Skin epidermis (tissue), 12 donors: ENCODE results near the gene ADGRB2.

Experiments
- H3K27ac ChIP-seq, 21 experiments: fragments of 200-600 bp; sonication (generic) in 11 of 21; one replicate each; pipeline ENCODE4 v1.5.0; 2020; ENCODE audit warnings: mild to moderate bottlenecking in 3 of 21, inconsistent platforms in 2 of 21, moderate library complexity in 2 of 21
- H3K4me3 ChIP-seq, 7 experiments: fragments of 200-600 bp; sonication (generic) in 2 of 7; one replicate each; pipeline ENCODE4 v1.5.0; 2020; ENCODE audit warnings: inconsistent platforms in 2 of 7, mild to moderate bottlenecking in 2 of 7, moderate library complexity in 1 of 7

ADGRB2 gene

DNA sequence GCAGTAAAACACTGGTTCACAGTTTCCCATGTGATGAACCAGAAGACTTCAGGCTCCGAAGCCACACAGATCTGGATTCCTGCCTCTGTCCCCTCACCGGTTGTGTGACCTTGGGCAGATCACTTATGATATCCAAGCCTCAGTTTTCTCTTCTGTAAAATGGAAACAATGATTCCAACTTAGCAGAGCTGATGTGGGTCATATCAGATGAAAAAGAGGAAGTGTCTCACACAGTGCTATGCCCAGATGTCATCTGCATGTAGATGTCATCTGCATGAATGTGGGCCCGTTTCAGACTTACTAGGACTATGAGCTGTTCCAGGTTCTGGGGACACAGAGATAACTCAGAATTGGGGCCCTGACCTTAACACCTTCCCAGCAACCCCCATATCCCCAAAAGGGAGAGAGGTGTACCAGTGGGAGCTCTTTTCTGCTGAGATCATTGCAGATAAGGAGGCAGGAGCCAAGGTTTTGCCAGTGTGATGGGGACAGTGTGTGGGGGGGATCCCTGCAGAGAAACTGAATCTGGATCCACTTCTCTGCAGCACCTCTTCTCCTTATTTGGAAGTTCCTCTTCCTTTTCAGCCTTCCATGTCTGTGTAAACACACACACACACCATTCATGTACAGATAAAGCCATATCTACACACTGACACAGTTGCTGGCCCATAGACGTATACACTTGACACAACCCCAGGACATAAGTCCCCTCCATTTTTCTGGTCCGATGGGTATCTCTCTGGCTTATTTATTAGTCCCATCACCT is 5.0 kb upstream of the ADGRB2 start:
- H3K27ac ChIP-seq = no peak overlapping the region
- H3K4me3 ChIP-seq = no peak overlapping the region

DNA sequence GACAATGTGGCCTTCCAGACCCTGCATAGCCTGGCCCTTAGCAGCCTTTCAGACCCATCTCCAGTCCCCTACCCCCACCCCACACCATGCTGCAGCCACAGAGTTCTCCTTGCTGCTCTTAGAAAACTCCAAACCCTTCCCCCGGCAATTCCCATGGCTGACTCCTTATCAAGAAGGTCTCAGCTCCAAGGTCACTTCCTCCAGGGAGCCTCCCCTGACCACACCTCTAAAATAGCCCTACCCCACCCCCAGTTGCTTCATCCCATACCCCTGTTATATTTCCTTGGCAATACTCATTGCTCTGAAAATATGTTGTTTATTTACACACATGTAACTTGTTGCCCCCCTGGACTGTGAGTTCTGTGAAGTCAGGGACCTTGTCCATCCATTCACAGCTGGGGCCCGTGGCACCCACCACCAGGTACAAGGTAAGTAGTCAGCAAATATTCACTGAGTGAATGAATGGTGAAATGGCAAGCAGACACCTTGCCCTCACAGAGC is 4.3 kb upstream of the ADGRB2 start:
- H3K27ac ChIP-seq = no peak overlapping the region
- no peak overlapping the region for H3K4me3 ChIP-seq

DNA sequence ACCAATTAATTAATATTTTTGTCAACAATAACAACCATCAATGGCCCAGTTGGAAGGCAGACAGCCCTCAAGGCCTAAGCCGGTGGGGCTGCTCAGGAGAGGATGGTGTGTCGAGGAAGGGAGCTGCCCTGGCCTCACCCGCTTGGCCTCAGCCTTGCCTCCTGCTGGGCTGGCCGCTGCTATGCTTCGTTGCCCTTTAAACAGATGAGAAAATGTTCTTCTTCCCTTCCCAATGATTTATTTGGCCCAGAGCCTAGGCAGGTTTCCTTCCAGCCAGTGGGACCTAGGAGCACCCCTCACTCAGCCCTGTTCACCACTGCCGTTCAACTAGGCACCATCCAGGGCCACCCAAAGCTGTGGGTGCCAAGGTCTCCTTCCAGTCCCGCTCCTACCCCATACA is 3.1 kb upstream of the ADGRB2 start:
- no peak overlapping the region for H3K27ac ChIP-seq
- no peak overlapping the region for H3K4me3 ChIP-seq

DNA sequence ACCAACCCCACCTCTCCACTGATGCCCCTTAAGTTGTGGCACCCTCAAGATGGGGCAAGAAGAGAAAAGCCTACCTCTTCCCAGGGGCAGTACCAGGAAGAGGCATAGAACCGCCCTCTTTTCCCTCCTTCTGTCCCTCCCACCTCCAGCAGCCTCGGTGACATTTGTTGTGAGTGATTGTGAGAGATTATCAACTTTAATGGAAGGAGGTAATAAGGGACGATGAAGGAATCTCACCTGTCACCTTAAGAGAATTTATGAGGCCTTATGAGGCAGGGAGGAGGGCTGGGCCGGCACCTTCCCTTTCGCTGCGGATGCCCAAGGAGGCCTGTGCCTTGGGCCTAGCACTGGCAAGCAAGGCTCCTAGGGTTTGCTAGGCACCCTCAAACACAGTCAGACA is 1.4 kb upstream of the ADGRB2 start:
- no peak overlapping the region for H3K4me3 ChIP-seq
- H3K27ac ChIP-seq = no peak overlapping the region

DNA sequence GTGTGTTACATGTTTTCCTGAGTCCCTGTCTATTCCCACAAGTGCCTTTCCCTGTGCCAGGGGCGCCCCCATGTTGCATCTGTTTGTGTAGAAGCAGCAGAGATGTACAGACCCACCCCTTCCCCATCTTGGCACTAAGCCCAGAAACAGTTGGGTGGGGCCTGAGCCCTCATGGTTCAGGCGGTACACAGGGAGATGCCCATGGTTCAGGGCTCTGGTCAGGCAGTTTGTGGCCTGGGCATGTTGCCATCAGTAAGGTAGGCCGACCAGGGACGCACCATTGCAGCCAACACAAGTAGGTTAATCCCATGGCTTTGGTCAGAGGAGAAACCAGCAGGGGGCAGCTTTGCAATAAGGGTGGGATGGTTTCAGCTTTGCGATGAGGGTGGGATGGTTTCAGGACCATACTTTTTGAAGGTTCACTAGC is 914 bp upstream of the ADGRB2 start:
- Histone ChIP-seq H3K4me3 (no peak overlapping the region), H3K27ac (no peak overlapping the region)

DNA sequence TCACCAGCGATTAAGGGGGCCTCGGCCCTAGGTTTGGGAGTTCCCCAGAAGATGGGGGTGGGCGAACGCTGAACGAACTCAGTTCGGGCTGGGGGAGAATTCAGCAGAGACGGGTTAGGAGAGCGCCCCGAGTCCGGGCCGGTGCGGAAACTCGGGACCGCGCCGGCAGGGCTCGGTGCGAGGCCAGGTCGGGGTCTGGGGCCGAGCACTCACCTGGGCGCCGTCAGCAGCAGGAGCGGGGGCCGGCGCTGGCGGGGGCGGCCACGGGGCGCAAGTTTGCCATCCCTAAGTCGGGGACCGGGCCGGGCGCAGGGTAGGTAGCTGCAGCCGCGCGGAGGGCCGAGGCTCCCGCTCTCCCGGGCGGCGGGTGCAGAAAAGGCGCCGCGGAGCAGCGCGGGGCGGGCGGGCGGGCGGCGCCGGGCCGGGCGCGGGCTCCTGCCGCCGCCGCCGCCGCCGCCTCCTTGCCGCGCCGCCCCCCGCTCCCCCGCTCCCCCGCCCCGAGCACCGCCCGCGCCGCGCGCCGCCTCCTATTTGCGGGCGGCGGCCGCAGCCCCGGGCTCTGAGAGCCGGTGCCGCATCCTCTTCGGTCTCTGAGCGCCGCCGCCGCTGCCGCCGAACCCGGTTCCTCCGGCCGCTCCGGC is 349 bp downstream of the ADGRB2 start:
- peak overlapping the region; percentile 30 to 50 (median 41) for H3K4me3 ChIP-seq
- peak overlapping the region in 1 of 21 experiments; percentile 16 for H3K27ac ChIP-seq

DNA sequence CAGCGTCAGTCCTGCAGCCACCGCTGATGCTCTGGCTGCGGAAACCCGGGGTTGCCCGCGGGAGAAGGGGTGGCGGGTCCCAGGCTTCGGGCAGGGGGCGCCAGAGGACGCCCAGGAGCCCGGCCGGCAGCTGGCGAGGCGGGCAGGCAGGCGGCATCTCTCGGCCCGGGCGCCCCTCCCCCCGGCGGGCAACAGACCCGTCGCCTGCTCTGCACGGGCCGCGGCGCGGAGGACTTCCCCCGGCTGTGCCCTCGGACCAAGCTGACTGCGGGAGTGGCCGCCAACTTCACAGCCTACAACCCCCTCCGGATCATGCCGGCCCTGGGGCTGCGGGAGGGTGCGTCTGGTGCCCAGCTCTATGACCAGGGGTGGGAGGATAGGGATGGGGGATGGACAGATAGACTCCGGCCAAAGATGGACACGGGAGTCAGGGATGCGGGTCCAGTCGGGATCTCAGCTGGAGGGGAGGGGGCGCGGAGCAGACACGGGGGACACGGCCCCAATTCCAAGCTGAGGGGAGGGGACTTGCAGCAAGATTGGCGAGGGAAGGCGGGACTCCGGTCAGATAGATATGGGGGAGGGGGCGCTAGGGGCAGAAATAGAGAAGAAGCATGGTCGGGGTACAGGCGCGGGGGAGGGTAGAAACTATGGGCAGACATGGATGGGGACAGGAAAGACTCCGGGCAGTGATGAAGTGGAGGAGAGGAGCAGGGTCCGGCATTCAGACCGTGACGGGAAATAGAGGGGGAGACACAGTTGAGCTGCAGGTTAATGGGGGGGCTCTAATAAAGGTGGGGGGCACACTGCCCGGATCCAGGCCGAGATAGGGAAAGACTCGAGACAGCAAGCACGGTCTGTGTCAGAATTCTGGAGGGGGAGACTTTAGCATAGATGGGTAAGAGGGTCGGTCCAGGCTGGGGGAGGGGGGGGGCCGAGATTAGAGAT is 1.1 kb downstream of the ADGRB2 start:
- Histone ChIP-seq H3K27ac (peak overlapping the region in 1 of 21 experiments; percentile 16), H3K4me3 (peak overlapping the region; percentile 30 to 50 (median 41))

DNA sequence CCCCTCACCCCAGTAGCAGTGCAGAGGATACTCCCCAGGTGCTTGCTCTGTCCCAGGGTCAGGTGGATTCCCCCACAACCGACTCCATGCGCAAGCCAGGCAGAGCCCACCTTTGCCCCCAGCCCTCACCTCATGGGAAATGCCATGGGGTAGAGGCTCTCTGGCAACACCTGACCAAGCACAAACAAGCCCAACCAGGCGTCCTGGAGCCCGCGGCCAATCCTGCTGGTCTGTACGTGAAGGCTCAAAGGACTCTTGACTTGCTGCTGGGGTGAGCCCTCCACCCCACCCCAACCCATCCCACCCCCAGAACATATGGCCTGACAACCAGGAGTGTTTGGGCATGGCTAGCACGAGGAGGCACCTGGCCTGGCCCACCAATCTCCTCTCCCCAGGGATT is 1.8 kb downstream of the ADGRB2 start:
- Histone ChIP-seq H3K4me3 (peak overlapping the region in 3 of 7 experiments; percentile 43 to 50 (median 48)), H3K27ac (no peak overlapping the region)

DNA sequence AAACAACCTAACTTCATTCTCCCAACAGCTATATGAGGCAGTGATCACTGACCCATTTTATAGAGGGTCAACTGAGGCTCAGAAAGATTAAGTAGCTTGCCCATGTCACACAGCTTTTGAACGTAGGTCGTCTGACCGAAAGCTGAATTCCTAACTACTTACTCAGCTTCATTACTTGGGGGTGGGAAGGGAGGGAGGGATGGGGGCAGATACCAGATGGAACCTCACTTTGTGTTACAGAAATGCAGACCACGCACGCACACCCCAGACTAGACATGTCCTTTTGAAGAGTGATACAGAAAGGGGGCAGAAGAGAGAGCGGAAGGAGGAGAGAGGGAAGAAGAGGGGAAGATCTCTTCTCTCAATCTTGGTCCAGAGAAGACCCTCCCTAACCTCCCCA is 2.3 kb downstream of the ADGRB2 start:
- no peak overlapping the region for H3K4me3 ChIP-seq
- H3K27ac ChIP-seq = no peak overlapping the region

DNA sequence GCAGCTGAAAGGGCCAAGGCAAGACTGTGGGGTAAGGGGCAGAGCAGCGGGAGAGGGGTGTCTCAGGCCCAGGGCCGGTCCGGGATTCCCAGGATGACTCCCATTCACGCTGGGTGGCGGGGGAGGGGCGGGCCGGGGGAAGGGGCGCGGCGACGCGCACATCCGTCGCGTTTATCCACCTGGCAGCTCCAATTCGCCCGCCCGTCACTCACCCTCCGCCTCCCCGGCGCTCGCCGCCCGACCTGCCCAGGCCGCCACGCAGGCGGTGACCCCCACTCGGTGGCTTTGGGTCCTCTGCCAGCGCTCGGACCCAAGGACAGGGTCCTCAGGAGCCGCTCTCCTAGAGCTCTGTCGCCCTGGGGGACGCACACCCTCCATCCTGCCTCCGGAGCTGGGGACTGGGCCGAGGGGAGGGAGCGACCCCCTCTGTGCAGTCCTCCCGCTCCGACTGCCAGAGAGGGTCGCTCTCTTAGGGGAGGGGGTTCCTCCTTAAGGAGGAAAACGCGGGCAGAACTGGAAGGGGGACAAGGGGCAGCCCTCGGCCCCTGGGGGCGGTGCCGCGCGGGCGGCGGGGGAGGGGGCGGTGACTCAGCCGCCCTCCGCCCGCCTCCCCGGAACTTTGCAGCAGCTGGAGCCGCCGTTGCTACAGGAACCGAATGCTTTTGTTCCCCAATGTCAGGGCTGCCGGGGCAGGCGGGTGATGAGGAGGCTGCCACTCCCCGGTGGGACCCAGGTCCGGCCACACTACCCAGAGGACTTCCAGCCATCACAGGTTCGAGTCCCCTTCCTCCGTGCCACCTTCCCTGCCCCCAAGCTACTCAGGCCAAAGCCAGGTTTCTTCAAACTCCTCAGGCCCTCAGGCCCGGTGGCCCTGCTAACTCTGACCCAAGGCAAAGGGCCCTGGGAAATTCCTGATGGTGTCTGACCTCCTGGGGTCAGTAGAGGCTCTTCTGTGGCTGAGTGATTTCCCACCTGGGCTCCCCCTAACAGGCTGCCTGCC is 3.4 kb downstream of the ADGRB2 start:
- H3K4me3 ChIP-seq = peak overlapping the region; percentile 31 to 44 (median 38)
- H3K27ac ChIP-seq = peak overlapping the region in 10 of 21 experiments; percentile 1 to 66 (median 18)

DNA sequence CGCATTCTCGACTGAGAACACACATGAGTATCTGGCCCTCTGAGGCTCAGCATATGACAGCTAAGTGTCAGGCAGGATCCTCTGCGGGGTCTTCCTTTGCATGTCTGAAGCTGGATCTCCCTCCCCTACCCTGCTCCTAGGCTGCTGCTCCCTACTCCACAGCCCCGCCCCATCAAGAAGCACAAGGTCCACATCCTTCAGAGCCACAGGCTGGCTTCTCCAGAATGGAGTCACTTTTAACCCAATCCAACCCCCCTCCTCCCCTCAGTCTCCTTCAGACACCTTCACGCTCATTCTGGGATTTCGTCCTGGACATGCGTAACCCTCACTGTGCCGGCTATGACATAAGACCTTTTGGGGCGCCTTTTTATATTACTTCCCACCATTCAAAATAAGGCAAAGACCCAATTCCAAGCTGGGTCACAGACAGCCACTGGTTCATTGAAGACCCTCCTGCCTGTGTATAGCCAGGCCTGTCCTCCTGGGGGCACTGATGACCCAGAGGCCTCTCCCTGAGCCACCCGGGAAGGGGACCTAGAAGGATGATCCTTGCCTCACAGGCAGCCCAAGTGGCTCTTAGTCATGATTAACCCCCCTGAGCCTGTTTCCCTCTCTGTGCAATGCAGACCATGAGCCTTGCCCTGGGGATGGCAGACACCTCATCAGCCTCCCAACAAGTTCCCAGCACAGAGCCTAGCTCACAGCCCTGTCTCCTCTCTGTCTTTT is 4.7 kb downstream of the ADGRB2 start:
- Histone ChIP-seq H3K4me3 (no peak overlapping the region), H3K27ac (no peak overlapping the region)

DNA sequence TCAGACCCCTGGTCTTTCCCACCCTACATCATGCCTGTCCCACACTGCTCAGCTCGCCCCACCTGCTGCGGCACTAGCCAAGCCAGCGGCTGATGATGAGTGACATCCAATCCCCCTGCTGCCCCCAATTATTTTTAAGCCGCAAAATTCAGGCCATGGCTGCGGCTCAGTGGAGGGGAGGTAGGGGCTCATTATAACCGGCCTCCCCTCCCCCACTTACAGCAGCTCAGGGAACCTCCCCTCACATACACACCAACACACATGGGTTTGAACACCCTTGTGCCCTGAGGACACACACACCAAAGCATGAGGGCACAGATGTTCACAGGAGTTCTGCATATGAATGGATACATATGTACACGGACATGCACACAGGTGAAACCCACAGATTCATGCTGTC is 5.3 kb downstream of the ADGRB2 start:
- Histone ChIP-seq H3K27ac (no peak overlapping the region), H3K4me3 (no peak overlapping the region)

DNA sequence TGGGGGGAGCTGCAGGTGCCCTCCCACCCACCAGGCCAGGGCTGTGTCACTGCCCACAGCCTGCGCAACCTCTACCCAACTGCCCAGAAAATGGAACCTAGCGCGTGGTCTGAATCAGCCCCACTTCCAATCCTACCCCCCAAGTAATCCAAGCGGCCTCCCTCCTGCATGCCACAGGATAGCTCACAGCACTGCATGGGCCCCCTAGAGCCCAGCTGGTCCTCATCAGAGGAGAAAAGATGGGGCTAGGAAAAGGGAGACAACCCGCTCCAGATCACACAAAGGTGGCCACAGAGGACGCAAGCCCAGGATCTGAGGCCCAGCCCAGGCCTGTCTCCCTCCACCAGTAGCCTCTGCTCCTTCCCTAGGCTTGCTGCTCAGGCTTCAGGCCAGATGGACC is 6.2 kb downstream of the ADGRB2 start:
- Histone ChIP-seq H3K4me3 (no peak overlapping the region), H3K27ac (no peak overlapping the region)

DNA sequence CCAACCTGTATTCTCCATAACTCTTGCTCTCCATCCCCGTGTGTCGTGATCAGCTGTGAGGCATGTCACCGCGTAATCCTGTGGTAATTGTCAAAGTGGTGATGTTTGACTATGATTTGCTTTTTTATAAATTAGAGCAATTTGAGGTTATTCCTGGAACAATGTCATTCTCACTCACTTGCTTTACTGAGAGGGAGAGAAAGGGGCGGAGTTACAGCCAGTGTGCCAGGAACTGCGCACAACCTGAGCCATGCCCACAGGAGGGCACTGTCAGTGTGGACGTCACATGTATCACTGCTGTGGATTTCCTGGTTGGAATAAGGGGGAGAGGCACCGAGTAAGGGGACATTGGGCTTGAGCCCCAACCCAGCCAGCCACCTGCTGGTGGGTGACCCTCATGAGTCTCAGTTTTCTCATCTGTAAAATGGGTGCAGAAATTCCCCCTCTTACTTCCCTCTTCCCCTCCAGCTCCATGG is 6.9 kb downstream of the ADGRB2 start:
- no peak overlapping the region for H3K27ac ChIP-seq

DNA sequence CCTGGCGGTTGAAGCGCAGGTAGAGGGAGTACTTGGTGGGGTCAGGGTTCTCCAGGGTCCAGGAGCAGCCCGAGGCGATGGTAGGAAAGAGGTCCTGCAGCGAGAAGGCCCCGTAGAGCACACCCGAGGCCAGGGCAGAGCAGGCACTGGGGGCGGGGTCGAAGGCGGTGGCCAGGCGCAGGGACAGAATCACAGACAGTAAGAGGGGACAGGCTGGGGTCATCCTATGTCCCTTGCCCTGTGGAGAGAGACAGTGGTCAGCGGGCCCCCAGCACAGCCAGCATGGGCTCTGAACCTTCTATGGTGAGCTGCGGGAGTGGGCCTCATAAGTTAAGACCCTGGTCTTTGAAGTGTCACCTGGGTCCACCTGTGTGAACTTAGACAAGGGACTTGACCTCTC is 7.6 kb downstream of the ADGRB2 start:
- Histone ChIP-seq H3K27ac (no peak overlapping the region), H3K4me3 (no peak overlapping the region)

More for the DNA sequence above, 6.9 kb downstream of the ADGRB2 start:
- no peak overlapping the region for H3K4me3 ChIP-seq

DNA sequence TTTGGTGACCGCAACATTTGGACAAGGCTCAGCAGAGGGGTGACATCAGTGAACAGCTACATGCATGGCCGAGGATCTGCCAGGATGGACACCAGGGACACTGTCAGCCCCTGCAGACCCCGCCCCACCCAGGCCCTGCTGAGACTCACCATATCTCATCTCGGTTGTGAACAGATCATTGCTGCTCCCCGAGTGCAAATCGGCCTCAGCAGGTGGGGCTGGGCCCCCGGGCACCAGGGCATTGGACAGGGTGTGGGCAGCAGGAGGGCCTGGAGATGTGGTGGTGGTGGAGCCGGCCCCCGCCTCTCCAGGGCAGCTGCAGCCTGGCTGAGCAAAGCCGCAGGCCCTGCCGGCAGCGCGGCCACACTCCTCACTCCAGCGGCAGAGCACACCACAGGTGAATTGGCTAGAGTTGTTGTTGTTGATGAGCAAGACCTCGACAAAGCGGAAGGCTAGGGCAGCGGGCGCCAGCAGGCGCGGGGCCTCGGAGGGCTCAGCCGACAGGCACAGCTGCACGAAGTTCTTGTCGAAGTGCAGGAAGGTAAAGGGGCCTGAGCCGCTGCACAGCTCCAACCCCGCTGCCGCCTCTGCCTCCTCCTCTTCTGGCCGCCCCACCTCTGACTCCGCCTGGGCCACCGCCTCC is 8.2 kb downstream of the ADGRB2 start:
- Histone ChIP-seq H3K27ac (no peak overlapping the region), H3K4me3 (no peak overlapping the region)

DNA sequence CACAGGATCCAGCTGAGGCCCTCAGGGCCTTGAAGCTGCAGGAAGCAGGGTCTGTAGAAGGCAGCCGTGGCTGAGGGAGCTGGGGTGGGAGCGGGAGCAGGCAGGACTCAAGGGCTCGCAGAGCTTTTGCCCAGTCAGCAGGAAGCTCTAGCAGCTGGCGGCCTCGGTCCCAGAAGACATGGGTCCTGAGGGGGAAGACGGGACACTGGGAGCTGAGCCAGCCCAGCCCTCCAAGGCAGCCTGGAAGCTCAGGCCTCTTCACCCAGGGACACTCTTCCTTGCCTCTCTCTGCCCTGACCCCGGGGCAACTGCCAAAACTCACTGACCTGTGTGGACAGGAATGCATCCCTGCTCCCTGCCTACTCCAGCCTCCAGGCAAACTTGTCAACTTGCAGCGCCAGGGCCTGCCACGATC is 8.9 kb downstream of the ADGRB2 start:
- Histone ChIP-seq H3K4me3 (no peak overlapping the region), H3K27ac (no peak overlapping the region)

DNA sequence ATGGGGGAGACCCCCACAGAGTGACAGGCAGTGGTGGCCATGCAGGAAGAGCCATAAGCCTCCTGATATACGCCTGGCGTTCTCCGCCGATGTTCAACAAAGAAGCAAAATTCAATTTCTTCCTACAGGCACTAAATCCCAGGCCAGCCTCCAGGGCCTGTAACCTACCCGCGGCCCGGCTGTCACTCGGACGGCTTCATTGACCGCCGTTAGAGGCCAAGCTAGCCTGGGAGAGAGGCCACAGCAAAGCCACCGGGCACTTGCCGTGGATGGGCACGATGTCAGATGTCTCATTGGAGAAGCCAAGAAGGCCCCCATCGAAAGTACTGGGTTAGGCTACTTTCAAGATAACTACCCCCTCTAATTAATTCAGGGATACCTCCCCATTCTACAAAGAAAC is 9.7 kb downstream of the ADGRB2 start:
- Histone ChIP-seq H3K27ac (no peak overlapping the region), H3K4me3 (no peak overlapping the region)
